Measurements from ENCODE around the gene KRTAP4-8. TPM values are rescaled to one million over a fixed set of nuclear protein-coding genes. Genes with fewer than 3 reads are reported as not detected.
"Not testable (repeated sequence)": the region's sequence is repeated elsewhere in the genome, so short reads cannot be mapped to it uniquely, and the experiment has no call there.

Gene KRTAP4-8
- total RNA-seq, 1 experiment from 2014 or later, result not detected

GRCh38 chr17:41058741-41059140 is 39.2 kb downstream of the KRTAP4-8 start:
- Histone ChIP-seq H3K27ac (ENCODE audit: low read length) (no peak overlapping the region), H3K4me3 (ENCODE audit: low read depth in 2 of 2, low read length in 2 of 2) (no peak overlapping the region), H3K9me3 (ENCODE audit: control insufficient read depth, insufficient read depth, low read depth, low read length) (no peaks in the 10 kb centered on the region), H3K4me1 (ENCODE audit: control insufficient read depth, insufficient read depth, low read length) (no peaks in the 10 kb centered on the region), H3K36me3 (ENCODE audit: control insufficient read depth, insufficient read depth, low read length) (no peaks in the 10 kb centered on the region), H3K27me3 (ENCODE audit: control insufficient read depth, insufficient read depth, low read length) (no peaks in the 10 kb centered on the region)
- TF ChIP-seq POLR2AphosphoS5 (IDR thresholded peaks at IDR 0.05; ENCODE audit: low read depth, low read length), result no peak
- TF ChIP-seq REST (IDR thresholded peaks at IDR 0.05; ENCODE audit: insufficient read depth in 1 of 2, low read depth in 2 of 2, low read length in 1 of 2), result no peak
- TF ChIP-seq TCF7L2 (IDR thresholded peaks at IDR 0.05; ENCODE audit: low read depth, low read length), result no peak
- TF ChIP-seq SIN3A (IDR thresholded peaks at IDR 0.05; ENCODE audit: borderline replicate concordance, insufficient read depth, low read depth, low read length), result no peak
- TF ChIP-seq CTCF (IDR thresholded peaks at IDR 0.05), result no peak
- in situ Hi-C loops (cut with HindIII; ENCODE audit: low pct_unique_long_range_greater_than_20kb, low sequenced_read_pairs), result no loop called here
- ATAC-seq, result no peak
- BruUV-seq (replicated peaks), result no TSS peak
- intact Hi-C loops (cut with micrococcal nuclease; ENCODE audit: unreplicated experiment), result no loop called here
- POLR2A ChIA-PET, result no interaction called here
- no peak for DNase-seq (ENCODE audit: low read depth, low spot score)
- CTCF ChIA-PET, result interaction anchor here (0.6 kb wide), 1 partner anchor 97 kb away, joined by 4 read pairs; no protein-coding TSS in a partner anchor

GRCh38 chr17:41057547-41057946 is 40.4 kb downstream of the KRTAP4-8 start:
- POLR2A ChIA-PET, result no interaction called here
- CTCF ChIA-PET, result no interaction called here
- intact Hi-C loops (cut with micrococcal nuclease; ENCODE audit: unreplicated experiment), result no loop called here
- Histone ChIP-seq H3K27ac (ENCODE audit: low read length) (no peak overlapping the region), H3K9me3 (ENCODE audit: control insufficient read depth, insufficient read depth, low read depth, low read length) (no peaks in the 10 kb centered on the region), H3K4me1 (ENCODE audit: control insufficient read depth, insufficient read depth, low read length) (no peaks in the 10 kb centered on the region), H3K36me3 (ENCODE audit: control insufficient read depth, insufficient read depth, low read length) (no peaks in the 10 kb centered on the region), H3K4me3 (ENCODE audit: low read depth in 2 of 2, low read length in 2 of 2) (no peak overlapping the region), H3K27me3 (ENCODE audit: control insufficient read depth, insufficient read depth, low read length) (no peaks in the 10 kb centered on the region)
- in situ Hi-C loops (cut with HindIII; ENCODE audit: low pct_unique_long_range_greater_than_20kb, low sequenced_read_pairs), result no loop called here
- DNase-seq (ENCODE audit: low read depth, low spot score) (no peak), ATAC-seq (no peak)
- no peak for TF ChIP-seq POLR2AphosphoS5 (IDR thresholded peaks at IDR 0.05; ENCODE audit: low read depth, low read length)
- TF ChIP-seq TCF7L2 (IDR thresholded peaks at IDR 0.05; ENCODE audit: low read depth, low read length), result no peak
- TF ChIP-seq CTCF (IDR thresholded peaks at IDR 0.05), result no peak
- no peak for TF ChIP-seq SIN3A (IDR thresholded peaks at IDR 0.05; ENCODE audit: borderline replicate concordance, insufficient read depth, low read depth, low read length)
- no TSS peak for BruUV-seq (replicated peaks)

GRCh38 chr17:41055130-41055529 is 42.8 kb downstream of the KRTAP4-8 start, which contains the start of gene KRTAP2-2:
TSS of gene KRTAP2-2 (minus strand) at chr17:41055230. CDS start at chr17:41055211, 19 bp downstream.
- BruUV-seq (replicated peaks); CTCF ChIA-PET; H3K36me3 ChIP-seq (ENCODE audit: control insufficient read depth, insufficient read depth, low read length); in situ Hi-C loops (cut with HindIII; ENCODE audit: low pct_unique_long_range_greater_than_20kb, low sequenced_read_pairs); H3K9me3 ChIP-seq (ENCODE audit: control insufficient read depth, insufficient read depth, low read depth, low read length); ATAC-seq; POLR2A ChIA-PET; H3K4me1 ChIP-seq (ENCODE audit: control insufficient read depth, insufficient read depth, low read length); DNase-seq (ENCODE audit: low read depth, low spot score); H3K4me3 ChIP-seq (ENCODE audit: low read depth in 2 of 2, low read length in 2 of 2); H3K27ac ChIP-seq (ENCODE audit: low read length); intact Hi-C loops (cut with micrococcal nuclease; ENCODE audit: unreplicated experiment); H3K27me3 ChIP-seq (ENCODE audit: control insufficient read depth, insufficient read depth, low read length): not testable (repeated sequence)

- H3K36me3 ChIP-seq (ENCODE audit: control insufficient read depth, insufficient read depth, low read length); H3K27me3 ChIP-seq (ENCODE audit: control insufficient read depth, insufficient read depth, low read length); H3K4me1 ChIP-seq (ENCODE audit: control insufficient read depth, insufficient read depth, low read length); POLR2A ChIA-PET; ATAC-seq; CTCF ChIA-PET; BruUV-seq (replicated peaks); DNase-seq (ENCODE audit: low read depth, low spot score); H3K27ac ChIP-seq (ENCODE audit: low read length); intact Hi-C loops (cut with micrococcal nuclease; ENCODE audit: unreplicated experiment); H3K4me3 ChIP-seq (ENCODE audit: low read depth in 2 of 2, low read length in 2 of 2); H3K9me3 ChIP-seq (ENCODE audit: control insufficient read depth, insufficient read depth, low read depth, low read length); in situ Hi-C loops (cut with HindIII; ENCODE audit: low pct_unique_long_range_greater_than_20kb, low sequenced_read_pairs): not testable (repeated sequence)
These were observed 43.4 kb downstream of the KRTAP4-8 start for GRCh38 chr17:41054556-41054955.

All from Panc1 (cell line).